NCI-H446 treated with DMSO at 0.1 percent for 48 hours (cell line): ENCODE data around the gene RTL10.
"Not testable (repeated sequence)": the region's sequence is repeated elsewhere in the genome, so short reads cannot be mapped to it uniquely, and the experiment has no call there.

ENCODE experiments used
- DNase-seq: peaks from one replicate; lab custom pipeline; 2025; lab: John Stamatoyannopoulos, UW

Gene RTL10

DNA sequence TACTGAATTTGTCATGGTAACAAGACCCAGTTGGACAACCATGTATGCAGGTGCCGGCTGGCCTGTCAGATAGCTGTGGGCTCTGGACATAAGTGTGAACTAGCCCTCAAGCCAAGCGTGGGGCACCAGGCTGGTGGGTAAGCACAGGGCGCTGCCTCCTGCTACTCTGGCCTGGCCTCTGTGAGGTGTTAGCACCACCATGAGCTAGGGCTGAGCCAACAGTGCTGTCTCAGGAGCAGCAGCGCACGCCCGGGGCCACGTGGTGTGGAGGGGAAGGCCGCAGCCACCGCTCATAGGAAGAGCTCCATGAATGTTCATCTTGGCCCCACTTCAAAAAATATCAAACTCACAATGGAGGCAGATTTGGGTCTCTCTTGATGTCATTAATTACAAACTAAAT is 35.3 kb upstream of the RTL10 start:
- no peak for DNase-seq

DNA sequence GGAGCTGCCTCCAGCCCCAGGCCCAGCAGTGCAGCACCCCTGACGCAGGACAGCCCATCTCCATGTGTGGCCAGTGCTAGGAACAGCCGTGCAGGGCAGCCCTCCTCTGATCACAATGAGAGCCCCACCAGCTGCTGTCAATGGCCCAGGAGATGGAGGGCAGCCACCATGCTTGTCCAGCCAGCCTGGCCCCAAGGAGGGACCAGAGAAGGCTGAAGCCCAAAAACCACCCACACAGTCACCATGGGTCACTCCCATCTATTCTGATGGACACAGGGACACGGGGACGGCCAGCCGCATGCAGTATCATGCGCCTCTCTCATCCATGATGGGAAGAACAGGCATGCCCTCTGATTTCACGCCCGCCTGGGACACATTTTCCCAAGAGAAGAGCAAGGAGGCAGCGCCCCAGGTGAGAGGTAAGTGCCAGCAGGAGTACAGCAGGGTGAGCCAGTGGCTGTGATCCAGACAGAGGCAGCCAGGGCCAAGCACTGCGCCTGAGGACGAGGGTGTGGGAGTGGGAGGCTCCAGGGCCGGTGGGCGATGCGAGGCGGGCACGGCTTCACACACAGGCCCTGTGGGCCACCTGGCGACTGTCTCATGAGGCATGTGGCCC is 33.6 kb upstream of the RTL10 start:
- DNase-seq, result no peak

DNA sequence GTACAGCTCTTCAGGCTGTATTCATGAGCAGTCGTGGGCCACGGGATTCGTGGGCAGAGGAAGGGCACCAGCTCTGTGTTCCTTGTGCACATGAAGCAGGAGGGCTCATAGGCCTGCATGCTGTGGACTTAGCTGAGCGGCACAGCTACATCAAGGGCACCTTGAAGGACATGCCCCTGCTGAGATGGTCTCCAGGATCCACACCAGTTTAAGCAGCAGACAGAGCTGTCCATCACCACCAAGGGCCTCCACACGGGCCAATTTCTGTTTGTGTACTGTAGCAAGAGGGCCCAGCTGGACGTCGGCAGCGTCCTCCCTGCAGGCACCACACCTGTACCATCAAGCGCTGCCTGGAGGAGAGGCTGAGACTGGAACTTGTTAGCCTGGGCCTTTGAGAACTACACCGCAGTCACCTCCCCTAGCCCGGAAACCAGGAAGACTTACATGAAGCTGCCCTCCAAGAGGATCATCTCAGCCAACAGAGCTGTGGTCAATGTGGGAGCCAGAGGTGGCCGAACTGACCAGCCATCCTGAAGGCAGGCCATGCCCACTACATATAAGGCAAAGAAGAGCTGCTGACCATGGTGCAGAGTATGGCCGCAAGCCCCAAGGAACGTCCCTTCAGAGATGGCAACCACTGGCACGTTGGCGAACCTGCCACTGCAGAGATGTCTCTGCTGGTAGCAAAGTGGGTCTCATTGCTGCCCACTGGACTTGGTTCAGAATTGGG is 32.7 kb upstream of the RTL10 start:
- DNase-seq, result no peak

DNA sequence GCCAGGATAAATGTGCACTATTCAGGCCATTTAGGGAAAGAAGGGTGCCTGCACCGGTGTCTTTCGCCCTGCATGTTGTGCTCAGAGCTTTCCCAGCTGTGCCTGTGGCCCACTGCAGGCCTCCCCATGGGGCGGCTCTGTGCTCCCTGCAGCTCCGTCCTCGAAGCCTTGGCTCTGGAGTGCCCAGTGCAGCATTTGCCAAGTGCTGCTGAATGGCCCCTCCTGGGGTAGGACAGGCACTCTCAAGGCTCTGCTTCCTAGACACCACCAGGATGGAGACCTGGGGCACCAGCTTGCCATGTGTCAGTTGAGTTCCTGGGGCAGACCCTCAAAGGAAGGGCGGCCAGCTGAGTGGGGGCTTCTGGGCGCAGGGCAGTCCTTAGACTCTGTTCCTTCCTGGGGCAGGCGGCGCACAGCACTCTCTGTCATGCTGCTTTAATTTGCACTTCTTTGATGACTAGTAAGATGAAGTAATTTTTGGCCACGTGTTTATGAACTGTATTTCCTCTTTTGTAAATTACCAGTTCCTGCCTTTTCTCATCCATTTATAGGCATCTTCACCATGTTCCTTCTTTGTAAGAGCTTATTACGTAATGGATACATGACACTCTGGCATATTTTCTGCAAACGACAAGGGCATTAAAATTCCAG is 32.1 kb upstream of the RTL10 start:
- no peak for DNase-seq

DNA sequence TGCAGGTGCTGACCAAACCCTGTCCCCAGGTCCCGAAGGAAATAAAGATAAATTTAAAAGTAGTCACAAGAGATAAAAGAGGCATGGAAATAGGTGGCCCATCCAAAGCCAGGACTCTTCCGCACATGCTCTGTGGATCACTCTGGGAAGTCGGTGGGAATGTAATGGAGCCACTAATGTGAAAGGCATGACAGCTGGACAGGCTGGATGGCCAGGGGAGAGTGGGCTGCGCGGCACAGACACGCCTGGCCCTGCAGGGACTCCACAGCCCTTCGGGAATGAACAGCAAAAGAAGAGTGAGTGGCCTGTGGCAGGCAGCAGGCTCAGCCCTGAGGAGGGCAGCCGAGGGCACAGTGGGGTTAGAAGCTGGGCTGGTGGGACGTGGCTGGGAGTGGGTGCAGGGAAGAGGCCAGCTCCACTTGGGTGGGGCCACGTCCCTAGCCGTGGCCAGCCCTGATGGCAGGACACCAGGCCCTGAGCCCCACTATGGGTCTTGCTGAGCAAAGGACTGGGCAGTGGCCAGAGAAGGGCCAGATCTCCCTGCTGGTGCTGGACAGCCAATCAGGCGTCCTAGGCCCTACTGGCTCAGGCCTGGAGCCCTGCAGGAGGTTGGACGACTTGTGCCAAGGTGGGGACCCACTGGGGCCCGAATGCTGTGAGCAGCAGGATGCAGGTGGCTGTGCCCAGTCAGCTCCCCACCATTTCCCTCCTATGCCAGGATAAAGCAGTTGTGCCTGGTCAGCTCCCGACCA is 31.3 kb upstream of the RTL10 start:
- no peak for DNase-seq

DNA sequence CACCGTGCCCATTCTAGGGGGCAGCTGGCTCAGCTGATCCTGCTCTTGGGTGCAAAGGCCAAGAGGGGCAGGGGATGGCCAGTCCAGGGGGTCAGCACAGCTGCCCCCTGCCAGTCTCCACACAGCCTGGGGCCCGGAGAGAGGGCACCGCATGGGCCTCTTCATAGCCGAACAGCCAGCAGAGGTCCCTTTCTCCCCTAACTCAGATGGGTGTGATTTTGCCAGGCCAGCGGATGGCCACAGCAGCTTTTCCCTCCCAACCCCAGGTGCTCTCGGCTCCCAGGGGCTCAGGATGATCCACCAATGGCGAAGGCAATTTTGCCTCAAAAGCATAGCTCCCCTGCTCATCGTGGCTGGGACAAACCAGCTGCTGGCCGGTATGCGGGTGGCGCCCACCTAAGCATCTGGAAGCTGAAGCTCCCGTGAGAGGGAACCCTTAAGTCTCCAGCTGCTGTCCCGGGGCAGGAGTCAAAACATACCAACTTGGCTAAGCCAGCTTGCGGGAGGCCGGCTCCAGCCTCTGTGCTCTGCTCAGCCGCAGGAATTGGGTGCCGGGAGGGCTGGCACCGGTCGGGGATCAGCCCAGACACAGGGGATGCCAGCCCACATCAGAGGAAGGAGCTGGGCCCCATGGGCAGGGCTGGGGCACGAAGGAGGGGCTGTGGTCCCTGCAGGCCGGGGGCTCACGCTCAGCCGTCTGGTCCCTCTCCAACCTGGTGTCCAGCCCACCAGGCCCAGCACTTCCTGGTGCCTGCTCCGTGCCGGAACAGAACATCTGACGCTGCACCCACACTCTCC is 30.5 kb upstream of the RTL10 start:
- DNase-seq, result no peak

DNA sequence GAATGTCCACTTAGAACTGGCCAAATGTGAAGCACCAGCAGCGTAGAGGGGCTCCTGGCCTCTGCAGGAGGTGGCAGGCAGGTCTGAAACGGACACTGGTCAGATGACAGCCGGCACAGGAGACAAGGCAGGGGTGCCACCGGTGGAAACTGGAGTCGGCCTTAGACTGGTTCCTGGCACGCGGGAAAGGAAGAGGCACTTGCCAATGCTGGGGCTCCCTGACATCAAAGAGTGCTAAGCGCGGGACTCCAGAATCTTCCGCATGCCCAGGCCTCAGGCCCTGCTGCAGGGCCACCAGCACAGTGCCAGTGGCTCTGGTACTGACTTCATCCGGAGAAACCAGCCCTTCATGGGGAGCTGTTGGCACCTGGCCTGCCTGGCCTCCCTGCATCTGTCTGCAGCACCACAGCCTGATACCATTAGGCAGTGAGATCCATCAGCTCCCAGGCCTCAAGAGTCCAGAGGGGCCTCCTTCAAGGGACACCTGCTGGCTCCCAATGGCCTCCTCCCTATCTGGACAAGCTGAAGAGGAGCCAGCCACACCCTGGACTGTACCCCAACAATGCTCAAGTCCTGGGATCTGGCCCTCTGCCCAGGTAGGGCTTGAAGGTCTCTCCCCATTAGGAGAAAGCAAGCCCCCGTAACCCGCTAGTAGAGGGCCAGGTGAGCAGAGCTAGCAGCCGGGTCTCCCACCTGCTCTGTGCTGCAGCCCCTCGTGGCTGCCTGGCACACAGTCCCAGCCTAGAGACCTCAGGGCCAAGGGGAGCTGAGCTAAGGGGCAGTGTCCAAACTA is 29.7 kb upstream of the RTL10 start:
- DNase-seq, result no peak

DNA sequence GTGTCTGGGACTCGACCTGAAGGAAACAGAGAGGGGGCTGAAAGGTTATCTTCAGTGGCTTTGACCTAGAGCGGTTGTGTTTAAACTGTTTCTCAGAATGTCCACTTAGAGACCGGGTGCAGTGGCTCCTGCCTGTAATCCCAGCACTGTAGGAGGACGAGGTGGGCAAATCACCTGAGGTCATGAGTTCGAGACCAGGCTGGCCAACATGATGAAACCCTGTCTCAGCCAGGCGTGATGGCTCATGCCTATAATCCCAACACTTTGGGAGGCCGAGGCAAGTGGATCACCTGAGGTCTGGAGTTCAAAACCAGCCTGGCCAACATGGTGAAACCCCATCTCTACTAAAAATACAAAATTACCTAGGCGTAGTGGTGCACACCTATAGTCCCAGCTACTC is 28.8 kb upstream of the RTL10 start:
- not testable (repeated sequence) for DNase-seq

DNA sequence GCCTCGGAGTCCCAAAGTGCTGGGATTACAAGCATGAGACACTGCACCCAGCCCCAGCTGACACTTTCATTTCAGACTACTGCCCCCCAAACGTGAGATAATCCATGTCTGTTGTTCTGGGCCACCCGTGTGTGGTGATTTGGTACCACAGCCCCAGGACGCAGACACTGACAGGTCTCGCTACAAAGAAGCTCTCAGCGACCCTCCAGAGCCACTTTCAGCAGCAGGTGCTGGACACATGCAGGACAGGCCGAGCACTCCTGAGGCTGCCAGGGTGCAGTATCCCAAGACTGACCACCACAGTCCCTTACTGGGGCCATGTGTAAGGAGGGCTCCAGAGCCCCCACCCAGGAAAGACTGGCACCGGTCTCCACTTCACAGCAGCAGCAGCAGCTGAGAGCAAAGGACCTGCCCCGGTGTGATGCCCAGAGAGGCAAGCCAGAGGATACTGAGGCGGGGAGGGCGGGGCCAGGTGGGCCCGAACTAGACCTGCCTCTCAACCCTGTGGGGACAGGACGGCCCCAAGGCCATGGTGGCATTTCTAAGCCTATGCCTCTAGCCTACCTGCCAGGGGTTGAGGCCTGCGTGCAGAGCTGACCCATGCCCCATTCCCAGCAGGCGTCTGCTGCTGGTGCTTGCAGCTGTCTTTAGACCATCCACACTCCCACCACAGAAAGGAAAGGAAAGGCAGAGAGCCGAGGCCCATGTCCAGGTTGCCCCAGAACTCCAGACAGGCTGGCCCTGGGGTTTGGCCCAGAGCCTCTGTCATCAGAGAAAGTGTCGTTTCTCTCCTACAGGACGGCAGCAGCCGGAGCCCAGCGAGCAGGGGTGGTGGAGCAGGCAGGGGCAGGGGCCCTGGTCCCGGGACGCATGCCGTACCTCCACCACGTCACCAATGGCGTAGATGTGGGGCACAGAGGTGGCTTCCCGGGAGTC is 28.0 kb upstream of the RTL10 start:
- no peak for DNase-seq

DNA sequence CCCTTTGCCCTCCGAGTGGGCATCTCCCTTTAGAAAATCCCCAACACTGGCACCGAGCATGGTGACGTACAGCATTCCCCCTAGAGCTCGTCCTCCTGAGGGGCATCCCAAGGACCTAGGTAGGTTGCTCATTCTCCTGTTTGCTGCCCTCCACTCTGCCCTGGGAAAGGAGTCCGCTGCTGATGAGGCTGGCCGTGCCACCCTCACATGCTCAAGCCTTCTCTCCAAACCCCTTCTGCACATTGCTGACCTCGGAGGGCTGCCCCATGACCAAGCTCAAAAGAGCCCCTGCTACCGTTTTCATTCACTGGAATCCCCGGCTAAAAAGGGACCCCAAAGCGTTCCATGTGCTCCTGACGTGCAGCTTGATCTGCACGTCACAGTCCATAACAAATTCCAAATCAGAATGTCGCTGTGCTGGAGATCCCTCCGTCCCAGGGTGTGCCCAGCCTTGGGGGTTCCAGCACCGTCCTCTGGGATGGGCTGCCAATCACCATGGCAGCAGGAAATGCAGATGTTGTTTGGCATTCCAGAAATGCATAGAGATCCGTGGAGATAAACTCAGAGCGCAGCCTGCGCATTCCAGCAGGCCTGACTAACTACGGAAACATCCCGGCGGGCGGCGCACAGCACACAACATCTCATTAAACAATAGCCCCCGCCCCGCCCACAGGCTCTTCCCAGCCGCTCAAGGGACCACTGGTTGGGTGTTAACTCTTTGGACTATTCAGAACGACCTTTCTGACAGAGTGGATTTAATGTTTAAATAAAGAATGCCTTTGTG is 26.3 kb upstream of the RTL10 start:
- no peak for DNase-seq

DNA sequence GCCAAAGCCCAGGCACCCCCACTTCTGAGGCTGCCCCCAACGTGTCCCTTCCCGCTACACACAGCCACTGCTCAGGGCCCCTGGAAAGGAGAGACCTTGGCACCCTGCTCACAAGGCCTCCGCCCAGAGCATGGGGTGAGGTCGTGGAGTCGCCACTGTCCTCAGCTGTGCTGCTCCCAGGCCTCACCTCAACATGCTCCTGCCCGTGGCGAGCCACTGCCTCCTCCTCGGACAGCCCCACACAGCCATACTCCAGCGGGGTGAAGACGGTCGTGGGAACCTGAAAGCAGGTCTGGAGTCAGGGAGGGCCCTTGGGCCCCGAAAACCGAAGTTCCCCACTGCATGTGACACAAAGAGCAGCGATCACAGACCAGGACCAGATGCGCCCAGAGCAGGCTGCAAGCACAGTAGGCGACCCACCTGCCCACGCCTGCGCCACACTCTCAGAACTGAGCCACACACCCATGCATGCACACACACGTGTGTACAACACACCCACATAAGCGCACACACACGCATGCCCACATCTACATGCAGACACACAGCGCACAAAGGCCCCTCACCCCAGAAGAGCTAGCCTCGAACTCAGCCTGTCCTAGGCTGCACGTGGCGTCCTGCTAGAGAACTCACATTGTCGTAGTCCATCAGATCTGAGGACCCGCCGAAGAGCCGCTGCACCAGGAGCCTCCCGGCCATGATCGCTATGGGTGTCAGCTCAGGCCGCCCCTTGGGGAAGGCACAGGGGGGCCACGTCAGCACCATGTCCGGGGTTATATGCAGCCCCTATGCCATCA is 25.5 kb upstream of the RTL10 start:
- DNase-seq, result no peak

DNA sequence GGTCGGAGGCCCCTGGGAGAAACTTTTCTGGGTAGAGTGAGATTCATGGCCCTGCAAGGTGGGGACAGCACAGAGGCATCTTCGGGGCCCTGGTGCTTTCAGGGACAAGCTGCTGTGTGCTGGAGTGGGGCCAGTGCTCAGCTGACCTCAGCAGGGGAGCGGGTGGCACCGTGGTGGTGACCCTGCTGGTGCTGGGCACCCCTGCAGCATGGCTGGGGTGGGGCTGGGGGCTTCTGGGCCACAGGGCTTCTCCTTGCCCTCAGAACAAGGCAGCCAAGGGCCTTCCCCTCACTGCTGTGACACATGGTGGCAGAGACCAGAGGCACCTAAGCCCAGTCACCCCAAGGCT is 24.9 kb upstream of the RTL10 start:
- no peak for DNase-seq

DNA sequence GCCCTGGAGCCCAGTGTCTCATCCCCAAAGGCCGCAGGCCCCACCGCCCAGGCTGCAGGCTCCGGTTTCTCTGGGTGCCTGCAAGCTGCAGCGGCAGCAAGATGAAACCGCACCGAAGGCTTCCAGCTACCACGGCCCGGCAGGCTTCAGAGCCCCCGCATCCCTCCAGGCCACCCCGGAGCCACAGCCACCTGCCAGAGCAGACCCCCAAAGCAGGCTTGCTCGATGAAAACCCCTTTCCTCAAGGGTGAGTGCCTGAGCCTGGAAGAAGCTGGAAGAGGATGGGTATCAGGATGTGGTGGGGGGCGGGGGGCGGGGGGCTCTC is 24.5 kb upstream of the RTL10 start:
- no peak for DNase-seq

DNA sequence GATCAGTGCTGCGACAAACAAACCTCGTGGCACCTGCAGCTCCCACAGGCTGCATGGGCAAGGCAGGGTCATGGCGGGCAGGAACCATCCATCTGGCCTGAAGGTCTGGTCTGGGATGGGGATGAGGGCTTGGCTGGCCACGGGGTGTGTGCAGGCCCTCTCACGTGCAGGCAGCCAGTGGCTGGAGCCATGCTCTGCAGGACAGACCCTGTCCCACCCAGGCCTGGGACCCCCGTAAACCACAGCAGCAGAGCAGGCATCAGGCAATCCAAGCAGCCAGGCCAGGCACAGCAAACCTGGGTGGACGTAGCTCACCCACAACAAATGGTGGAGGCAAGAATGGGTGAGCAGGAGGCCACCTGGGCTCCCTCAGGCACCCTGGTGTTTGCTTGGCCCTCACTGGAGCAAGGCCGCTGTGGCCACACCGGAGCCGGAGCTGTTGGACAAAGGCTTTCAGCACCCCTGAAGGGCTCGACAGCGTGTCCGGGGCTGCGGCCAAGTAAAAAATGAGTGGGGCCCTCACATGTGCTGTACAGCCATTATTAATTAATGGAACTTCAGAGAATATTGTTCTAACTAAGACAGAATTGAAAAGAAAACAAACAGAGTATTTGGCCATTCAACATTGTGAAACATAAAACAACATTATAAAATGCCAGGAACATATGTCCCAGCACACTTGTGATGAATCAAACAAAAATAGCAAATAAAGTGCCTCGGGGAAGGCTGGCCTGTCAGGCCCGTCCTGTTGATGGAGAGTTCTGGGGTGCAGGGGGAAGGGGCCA is 24.0 kb upstream of the RTL10 start:
- no peak for DNase-seq

DNA sequence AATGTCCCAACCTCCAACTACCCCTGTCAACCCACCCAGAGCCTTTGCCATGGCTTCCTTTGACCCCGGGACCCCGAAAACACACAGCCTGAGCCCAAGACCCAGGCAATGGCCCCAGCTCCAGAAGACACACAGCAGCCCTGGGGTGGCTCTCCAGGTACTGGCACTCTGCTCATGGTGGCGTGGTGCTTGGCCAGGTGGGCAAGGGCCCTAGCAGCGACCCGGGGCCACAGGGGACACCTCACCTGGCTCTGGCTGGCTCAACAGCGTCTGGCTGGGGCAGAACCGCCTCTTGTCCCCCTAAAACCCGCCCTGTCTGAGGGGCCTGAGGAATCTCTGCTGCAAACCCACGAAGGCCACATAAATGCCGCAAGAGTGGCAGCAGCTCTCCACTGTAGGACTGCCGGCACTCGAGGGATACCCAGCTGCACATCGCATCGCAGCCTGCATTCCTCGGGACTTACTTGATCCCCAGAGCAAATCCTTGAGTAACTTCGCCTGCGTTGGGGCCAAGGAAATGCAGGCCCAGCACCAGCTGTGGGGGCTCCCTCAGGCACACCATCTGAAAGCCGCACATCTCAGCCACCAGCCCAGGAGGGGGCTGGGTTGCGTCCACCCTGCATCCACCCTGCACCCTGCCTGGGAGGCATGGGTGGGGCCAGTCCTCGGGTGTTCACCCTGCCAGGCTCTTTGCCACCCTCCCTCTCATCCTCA is 23.1 kb upstream of the RTL10 start:
- no peak for DNase-seq

DNA sequence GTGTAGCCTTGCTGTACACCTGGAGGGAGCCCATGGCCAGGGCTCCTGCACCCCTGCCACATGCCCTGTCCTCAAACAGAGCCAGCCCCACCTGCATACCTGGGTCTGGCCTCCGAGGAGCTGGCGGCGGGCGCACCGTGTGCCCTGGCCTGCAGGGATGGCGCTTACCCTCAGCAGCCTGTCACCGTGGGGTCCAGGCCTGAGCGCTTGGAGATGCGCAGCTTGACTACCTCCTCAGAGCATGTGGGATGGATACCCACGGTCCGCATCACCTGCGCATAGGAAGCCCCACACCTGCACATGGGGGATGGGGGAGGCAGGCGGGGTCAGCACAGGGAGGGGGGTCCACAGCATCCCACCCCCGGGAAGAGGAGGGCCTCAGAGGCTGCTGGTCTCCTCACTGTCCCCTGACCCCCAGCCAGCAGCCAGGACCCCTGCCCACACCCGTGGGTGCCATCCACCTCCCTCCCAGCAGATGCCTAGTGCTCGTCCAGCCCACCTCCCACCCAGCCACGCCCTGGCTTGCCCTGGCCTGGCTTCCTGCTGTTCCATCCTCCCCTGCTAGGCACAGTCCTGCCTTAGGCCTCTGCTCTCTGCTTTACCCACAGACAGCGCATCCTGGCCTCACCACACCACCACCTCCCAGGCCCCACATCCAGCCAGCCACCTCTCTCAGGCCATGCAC is 22.4 kb upstream of the RTL10 start:
- no peak for DNase-seq
